Activated effector memory CD4-positive, alpha-beta T cell treated with Interleukin-2 at 50 U/mL for 16 hours (primary cell): ENCODE measurements around the gene ADORA2A.

Source experiments
- DNase-seq: peaks from one replicate; pipeline ENCODE4 v3.0.0-alpha.2; 2020

Gene ADORA2A

DNA sequence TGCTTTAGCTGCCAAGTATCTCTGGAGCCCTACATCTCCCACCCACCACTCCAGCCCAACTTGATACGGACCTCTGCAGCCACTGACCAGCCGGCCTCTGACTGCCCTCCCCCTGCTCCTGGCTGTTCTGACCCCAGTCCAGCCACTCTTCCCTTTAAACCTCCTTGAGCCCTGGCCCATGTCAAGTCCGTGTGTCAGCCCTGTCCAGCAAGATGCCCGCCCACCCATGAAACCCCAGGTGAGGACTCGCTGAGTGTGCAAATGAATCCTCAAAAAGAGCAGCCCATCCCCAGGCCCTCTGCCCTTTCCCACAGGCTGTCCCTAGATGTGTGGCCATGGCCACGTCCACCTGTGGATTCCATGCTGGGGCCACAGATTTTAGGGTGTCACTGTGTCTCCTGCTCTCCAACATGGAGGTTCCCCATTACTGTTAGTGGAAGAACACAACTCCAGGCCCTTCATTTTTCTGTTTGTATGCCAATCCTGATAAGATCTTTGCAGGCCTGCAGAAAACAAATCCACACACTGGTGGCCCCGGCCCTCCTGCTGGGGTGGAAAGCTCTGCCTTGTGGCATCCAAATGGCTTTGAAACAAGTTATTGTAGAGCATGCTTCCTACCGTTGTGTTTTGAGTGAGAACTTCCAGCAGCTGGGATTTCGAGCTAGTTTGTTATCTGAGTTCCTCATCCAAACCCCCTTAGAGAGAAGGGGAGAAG, 22.7 kb upstream of the ADORA2A start:
- DNase-seq: no peak

GRCh38 chr22:24405631-24406321, 21.6 kb upstream of the ADORA2A start:
- no peak for DNase-seq

GRCh38 chr22:24406322-24407277, 20.8 kb upstream of the ADORA2A start:
- DNase-seq: no peak

- no peak for DNase-seq
Measured at GRCh38 chr22:24407278-24407665, 20.1 kb upstream of the ADORA2A start.

DNA sequence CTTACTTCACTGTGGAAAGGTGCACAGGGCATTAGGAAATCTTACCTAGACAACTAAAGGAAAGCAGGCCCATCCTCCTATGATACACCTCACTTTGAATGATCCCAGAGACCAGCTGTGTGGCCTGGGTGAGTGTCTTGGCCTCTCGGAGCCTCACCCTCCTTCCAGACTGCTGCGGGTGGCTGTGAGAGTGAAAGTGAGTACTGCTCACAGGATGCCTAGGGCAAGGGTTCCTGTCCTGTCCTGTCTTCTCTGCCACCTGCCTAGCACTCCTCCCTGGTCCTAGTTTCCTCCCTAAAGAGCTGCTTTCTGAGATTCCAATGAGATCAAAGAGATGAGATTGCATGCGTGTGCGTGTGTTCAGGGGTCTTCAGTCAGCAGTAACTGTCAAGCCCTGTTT, 19.5 kb upstream of the ADORA2A start:
- no peak for DNase-seq

DNA sequence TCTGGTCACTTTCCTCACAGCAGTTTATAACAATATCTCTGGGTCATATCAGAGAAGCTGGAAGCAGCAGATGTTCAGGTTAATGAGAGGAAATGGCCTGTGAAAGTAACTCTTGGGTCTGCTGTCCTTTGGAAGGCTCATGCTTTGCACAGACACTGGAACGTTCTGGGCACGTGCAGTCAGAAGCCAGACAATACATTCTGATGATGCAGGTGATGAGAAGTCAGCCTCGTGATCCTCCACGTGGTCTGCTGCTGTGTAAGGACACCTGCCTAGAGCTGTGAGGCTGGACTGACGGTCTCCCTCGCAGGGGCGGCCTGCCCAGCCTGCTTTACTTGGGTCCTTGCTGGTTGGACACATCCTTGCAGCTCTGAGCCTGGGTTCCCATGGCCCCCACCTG, 18.8 kb upstream of the ADORA2A start:
- DNase-seq: no peak

DNA sequence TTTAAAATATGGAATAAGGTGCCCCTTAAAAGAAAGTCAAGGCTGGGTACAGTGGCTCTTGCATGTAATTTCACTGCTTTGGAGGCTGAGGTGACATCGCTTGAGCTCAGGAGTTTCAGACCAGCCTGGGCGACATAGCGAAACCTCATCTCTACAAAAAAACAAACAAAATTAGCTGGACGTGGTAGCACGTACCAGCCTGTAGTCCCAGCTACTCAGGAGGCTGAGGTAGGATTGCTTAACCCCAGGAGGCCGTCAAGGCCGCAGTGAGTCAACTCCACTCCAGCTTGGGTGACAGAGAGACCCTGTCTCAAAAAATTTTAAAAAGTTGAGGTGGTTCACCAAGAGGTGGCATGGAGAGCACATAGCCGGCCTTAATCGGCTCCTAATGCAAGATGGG, 17.7 kb upstream of the ADORA2A start:
- DNase-seq: no peak

DNA sequence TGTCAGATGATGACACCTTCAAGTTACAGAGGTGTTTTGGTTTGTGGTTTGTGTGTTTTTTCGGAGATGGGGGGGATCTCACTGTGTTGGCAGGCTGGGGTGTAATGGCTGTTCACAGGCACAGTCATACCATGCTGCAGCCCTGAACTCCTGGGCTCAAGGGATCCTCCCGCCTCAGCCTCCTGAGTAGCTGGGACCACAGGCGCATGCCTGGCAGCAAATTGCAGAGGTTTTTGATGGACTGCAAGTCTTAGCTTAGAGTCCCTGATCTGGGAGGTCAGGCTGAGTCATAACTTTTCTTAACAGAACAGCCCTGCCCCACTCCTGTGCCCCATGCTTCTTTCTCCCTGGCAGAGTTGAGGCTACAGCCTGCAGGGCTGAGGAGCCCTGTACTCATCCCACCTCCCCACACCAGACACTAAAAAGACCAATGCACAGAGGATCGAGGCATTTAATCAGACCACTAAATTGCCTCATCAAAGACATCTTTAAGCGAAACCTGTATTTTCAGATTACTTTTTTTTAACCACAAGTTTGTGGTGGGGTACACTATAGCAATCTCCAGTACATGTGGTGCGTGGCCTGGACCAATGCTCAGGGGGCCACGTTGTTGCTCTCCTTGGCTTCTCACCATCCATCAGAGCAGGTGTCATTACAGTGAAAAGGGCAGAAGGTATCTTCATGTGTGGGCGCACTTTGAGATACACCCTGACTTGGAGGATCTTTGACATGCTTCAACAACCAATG, 17.1 kb upstream of the ADORA2A start:
- DNase-seq: no peak

GRCh38 chr22:24411256-24412004, 16.0 kb upstream of the ADORA2A start:
- DNase-seq: no peak

DNA sequence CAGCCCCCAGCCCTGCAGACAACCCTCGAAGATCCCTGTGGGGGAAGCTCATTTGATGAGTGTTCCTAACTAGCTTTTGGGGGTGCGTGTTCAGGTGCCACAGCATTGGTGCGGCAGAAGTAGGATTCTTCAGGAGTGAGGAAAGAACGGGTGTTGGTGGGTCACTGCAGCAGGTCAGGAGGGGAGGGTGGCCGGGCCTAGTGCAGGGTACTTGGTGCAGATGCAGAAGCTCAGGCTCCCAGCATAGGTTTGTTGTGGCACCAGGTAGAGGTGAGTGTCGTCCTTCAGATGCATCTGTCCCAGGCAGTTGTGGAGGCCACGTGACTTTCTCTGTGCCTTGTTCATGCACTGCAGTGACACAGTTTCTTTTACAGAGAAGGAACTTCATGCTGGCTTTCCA, 15.1 kb upstream of the ADORA2A start:
- DNase-seq: no peak

DNA sequence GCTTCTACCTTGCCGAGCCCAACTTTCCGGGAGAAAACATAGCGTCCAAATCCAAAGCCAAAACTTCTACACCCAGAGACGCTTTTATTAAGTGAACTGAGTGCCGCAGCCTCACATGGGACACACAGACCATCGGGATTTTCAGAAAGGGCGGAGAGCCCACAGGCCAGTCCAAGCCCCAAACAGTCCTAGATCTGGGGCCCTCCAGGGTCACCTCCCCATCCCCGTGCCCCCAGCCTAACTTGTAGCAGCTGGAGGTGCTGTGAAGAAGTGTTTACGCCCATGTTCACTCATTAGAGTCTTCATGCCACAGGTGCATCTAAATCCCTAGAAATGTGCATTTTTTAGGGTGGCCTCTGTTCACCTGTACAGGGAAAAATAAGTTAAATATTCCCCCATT, 14.1 kb upstream of the ADORA2A start:
- DNase-seq: no peak

DNA sequence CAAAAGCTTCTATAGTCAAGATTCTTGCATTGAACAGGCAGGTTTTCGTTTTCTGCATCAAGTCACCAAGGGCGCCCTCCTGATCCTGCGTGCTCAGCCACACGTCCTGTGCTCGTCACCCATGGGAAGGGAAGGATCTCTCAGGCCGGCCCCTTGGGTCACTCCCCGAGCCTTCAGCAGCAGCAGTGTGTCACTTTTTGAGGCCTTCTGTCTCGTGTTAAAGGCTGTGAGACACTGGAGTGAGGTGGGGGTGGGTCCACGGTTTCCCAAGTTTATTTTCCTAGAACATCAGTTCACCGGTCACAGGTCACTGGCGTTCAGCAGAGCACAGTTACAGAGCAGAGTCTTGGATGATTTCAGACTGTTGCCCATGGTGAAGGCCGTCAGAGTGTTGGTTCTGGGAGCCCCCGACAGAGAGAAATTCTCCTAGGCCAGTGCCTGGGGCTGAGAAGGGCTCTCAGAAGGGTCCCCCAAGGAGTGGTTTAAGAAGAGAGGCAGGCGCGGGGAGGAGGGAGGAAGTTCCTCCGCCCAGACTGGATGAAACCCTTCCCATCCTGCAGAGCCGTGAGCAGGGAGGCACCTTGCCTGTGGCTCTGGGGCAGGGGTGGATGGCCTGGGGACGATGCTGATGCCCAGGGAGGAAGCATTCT, 13.5 kb upstream of the ADORA2A start:
- no peak for DNase-seq

GRCh38 chr22:24414523-24414922, 12.9 kb upstream of the ADORA2A start:
- no peak for DNase-seq

- DNase-seq: no peak
Measured at GRCh38 chr22:24414984-24415945, 12.1 kb upstream of the ADORA2A start.

GRCh38 chr22:24416095-24416494, 11.3 kb upstream of the ADORA2A start:
- DNase-seq: no peak

- no peak for DNase-seq
Measured at GRCh38 chr22:24416611-24417010, 10.8 kb upstream of the ADORA2A start.

- no peak for DNase-seq
Measured at GRCh38 chr22:24417200-24417599, 10.2 kb upstream of the ADORA2A start.

- DNase-seq: no peak
Measured at GRCh38 chr22:24417901-24418641, 9.3 kb upstream of the ADORA2A start.

DNA sequence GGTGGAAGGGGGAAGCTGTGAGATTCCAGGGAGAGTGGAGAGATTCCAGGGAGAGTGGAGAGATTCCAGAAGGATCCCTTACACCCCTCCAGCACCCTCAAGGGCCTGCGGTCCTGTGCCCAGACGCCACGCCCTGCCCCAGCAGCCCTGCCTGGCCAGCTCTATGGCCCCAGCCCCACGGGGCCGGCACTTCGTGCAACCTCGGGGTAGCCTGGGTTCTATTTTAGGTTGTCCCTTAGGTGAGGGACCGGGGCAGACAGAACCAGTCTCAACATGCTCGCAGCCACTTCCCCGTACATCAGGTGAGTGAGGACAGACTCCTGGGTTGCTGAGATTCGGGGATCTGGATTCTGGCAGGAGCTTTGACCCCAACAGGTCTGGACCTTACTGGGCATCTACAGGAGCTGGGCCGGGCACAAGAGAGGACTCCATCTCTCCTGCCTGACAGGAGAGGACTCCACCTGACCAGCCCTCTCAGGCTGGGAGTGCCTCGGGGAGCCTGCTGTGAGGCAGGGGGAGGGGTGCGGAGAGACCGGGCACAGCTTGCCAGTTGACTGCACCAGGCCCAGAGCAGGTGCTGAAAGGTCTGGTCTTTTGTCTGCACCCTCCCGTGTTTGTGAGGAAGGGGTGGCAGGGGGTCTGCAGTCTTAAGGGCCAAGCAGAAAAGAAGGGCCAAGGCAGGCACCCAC, 8.5 kb upstream of the ADORA2A start:
- no peak for DNase-seq
